HFF-Myc (cell line): ENCODE data around the gene KRTAP4-7.

ENCODE experiments used
- DNase-seq: peaks from one replicate; pipeline ENCODE4 v3.0.0-alpha.2; 2011; ENCODE audit warnings: low read depth; ENCODE audit errors: extremely low read depth
- H3K4me3 ChIP-seq: replicated peaks from 2 replicates; pipeline ENCODE4 v1.5.1; 2011; ENCODE audit warnings: low read depth, mild to moderate bottlenecking, control low read depth, low read length
- TF ChIP-seq, protein P1 (sequence below): IDR thresholded peaks from 2 replicates; pipeline ENCODE4 v1.5.1; 2012; ENCODE audit warnings: mild to moderate bottlenecking, low read depth, low read length, control low read depth; ENCODE audit errors: missing control alignments

KRTAP4-7 gene

DNA sequence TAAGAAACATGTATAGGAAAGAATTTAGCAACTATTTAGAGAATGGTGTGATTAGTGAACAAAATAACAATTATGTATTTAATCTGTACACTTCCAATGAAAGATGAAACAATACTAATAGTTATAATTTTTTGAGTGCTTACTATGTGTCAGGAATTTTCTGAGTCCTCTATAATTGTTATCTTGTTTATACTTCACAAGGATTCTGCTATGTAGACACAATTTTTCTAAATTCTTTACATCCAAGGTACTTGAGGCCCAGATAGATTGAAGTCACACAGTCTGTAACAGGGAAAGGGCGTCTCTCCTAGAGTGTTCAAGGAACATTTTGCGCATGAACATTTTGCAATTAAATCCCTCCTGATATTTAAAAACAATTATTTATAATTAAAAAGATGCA is 41.1 kb downstream of the KRTAP4-7 start:
- no peak for DNase-seq
- H3K4me3 ChIP-seq = no peak overlapping the region
- TF ChIP-seq, protein P1, sequence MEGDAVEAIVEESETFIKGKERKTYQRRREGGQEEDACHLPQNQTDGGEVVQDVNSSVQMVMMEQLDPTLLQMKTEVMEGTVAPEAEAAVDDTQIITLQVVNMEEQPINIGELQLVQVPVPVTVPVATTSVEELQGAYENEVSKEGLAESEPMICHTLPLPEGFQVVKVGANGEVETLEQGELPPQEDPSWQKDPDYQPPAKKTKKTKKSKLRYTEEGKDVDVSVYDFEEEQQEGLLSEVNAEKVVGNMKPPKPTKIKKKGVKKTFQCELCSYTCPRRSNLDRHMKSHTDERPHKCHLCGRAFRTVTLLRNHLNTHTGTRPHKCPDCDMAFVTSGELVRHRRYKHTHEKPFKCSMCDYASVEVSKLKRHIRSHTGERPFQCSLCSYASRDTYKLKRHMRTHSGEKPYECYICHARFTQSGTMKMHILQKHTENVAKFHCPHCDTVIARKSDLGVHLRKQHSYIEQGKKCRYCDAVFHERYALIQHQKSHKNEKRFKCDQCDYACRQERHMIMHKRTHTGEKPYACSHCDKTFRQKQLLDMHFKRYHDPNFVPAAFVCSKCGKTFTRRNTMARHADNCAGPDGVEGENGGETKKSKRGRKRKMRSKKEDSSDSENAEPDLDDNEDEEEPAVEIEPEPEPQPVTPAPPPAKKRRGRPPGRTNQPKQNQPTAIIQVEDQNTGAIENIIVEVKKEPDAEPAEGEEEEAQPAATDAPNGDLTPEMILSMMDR = no peak

DNA sequence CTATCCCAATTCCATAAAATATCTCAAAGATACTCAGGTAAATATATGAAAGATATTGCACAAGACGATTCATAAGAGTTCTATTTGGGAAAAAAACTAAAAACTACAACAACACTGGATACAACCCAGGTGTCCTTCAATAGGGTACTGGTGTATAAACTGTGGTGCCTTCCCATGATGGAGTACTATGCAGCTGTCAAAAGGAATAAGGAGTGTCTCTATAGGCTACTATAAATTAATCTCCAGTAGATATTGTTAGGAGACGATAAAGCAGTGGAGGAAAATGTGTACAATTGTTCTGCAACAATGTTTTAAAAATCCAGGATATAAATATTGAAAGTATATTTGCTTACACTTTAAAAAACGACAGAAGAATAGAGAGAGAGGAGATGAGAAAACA is 42.5 kb downstream of the KRTAP4-7 start:
- DNase-seq = no peak
- TF ChIP-seq, protein P1 = no peak
- no peak overlapping the region for H3K4me3 ChIP-seq

DNA sequence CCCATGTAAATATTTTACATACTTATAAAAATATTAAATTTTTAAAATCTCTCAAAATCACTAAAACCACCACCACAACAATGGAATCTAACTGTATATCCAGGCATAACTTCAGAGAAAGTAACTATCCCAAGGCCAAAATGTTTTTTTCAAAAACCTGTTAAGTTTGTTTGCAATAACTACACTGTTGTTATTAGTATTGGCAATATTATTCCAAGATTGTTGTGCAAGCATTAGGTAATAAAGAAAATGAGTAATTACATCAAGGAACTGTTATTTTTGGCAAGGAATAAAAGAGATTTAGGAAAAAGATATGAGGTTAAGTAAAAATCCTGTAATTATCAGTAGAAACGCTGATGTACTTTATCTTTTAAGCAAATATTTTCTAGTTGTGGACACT is 43.4 kb downstream of the KRTAP4-7 start:
- TF ChIP-seq, protein P1 = no peak
- DNase-seq = no peak
- no peak overlapping the region for H3K4me3 ChIP-seq

DNA sequence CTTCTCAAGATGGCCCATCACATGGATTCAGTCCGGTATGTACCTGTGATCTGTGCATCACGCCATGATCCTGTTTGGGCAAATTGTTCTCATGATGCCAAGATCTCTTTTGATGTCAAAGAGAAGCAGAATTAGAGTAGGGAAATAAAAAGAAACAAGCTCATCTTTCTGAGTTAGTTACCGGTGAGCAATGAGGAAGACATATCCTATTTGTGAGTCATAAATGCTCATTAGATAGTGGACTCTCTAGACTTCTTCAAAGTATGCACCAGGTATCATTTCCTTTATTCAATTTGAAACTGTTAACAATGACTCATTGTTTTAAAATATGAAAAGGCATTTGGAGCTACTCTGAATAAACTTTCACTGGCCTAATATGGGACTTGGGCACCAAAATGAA is 48.0 kb downstream of the KRTAP4-7 start:
- TF ChIP-seq, protein P1 = no peak
- H3K4me3 ChIP-seq = no peak overlapping the region
- no peak for DNase-seq

DNA sequence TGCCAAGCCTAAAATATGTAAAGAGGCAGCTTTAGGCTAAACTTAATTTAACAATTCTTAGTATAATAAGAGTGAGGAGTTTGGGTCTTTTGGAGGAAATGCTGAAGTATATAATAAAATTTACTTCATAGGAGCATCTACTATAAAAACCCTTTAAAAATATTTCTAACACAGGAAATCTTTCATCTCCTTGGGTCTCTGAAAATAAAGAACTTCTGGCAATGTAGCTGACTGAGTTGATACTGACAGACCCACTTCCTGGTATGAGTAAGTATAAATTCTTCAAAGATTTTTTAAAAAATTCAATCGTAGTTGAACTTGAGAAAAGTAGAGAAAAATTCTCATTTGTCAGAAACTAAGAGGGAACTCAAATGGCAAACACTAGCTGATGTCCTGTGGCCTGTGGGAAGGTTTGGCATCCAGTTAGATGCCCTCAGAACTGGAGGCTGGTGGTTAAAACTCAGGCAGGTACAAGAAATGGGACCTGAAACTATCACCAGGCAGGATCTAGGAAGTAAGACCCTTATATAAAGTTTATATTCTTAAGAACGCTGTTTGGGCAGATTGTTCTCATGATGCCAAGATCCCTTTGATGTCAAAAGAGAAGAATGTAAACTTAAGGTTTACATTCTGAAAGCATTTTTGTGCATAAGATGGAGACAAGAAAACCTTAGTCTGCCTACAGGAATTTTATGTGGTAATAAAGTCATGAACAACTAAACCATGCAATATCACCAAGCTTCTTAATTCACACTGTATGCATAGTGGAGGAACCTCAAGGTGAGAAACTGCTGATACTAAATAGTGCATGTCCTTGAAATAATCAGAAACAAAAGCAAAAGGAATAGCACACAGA is 50.2 kb downstream of the KRTAP4-7 start:
- TF ChIP-seq, protein P1 = no peak
- no peak for DNase-seq
- H3K4me3 ChIP-seq = no peak overlapping the region
